HepG2 (cell line): ENCODE data around the gene HEY2. TPM values are rescaled to one million over a fixed set of nuclear protein-coding genes. Genes with fewer than 3 reads are reported as not detected.
A peak's percentile ranks its signal among the peaks of the same experiment; 100 is the strongest.

Source experiments
- ATAC-seq: fragments of 200-7000 bp; cut with Tn5 transposase; 3 replicates; pipeline ENCODE4 v1.9.1; 2020; ENCODE audit warnings: mild to moderate bottlenecking, moderate library complexity
- Bru-seq: library from RNA; stranded (reverse); fragments of 400-500 nt; gene quantifications from one replicate; lab custom pipeline; 2021; lab: Mats Ljungman, UMichigan
- BruChase-seq, 2 experiments: library from RNA; stranded (reverse); fragments of 400-500 nt; gene quantifications; one replicate each; lab custom pipeline; 2021; lab: Mats Ljungman, UMichigan
- BruUV-seq: library from RNA; stranded (reverse); fragments of 400-500 nt; replicated peaks from 2 replicates; lab custom pipeline; 2021; lab: Mats Ljungman, UMichigan
- CTCF ChIA-PET: fragments of 300-600 bp; formaldehyde crosslinking; extraction: SDS; loops from one replicate; lab custom pipeline; 2021; ENCODE audit warnings: low total read pairs, inconsistent platforms, low intra/inter-chr PET ratio; lab: Yijun Ruan, JAX
- POLR2A ChIA-PET: fragments of 350-600 bp; sonication (Branson Sonifier 250); formaldehyde crosslinking; loops from one replicate; lab custom pipeline; 2020; ENCODE audit warnings: antibody characterized with exemption, inconsistent platforms; lab: Yijun Ruan, JAX
- DNase-seq: peaks from one replicate; pipeline ENCODE4 v3.0.0-alpha.2; 2015; ENCODE audit warnings: low spot score
- FAIRE-seq: peaks from 3 replicates; lab custom pipeline; 2011; peaks lifted over from hg19 to GRCh38; lab: Jason Lieb, UNC
- H2AFZ ChIP-seq: one replicate; pipeline ENCODE4 v1.6.1; 2011; ENCODE audit warnings: low read length, inconsistent platforms
- H3K27ac ChIP-seq: fragments of 300-600 bp; 3 replicates; pipeline ENCODE4 v1.8.0; 2011; ENCODE audit warnings: mixed run types, mild to moderate bottlenecking, mixed read lengths, low read length, inconsistent platforms; ENCODE audit not compliant: insufficient read depth; ENCODE audit errors: extremely low read length
- H3K27me3 ChIP-seq, 2 experiments: fragments of 200-600 bp in 1 of 2; 2 replicates in 1 of 2; 3 replicates in 1 of 2; pipeline versions ENCODE4 v1.6.0 to v1.8.0; 2011; ENCODE audit warnings: low read length in 2 of 2, mild to moderate bottlenecking in 2 of 2, moderate library complexity in 2 of 2, inconsistent platforms in 1 of 2; ENCODE audit not compliant: insufficient read depth in 2 of 2, control insufficient read depth in 1 of 2
- H3K36me3 ChIP-seq, 2 experiments: fragments of 200-600 bp in 1 of 2; replicated peaks in 1 of 2; 2 replicates in 1 of 2; 3 replicates in 1 of 2; pipeline versions ENCODE4 v1.5.1 to v1.8.0; 2011; ENCODE audit warnings: low read length in 2 of 2, inconsistent platforms in 1 of 2; ENCODE audit not compliant: insufficient read depth in 2 of 2, control insufficient read depth in 1 of 2
- H3K4me1 ChIP-seq: 2 replicates; pipeline ENCODE4 v1.5.1; 2012; ENCODE audit warnings: low read length, inconsistent platforms; ENCODE audit not compliant: insufficient read depth
- H3K4me2 ChIP-seq: 2 replicates; pipeline ENCODE4 v1.6.0; 2011; ENCODE audit warnings: low read depth, low read length, inconsistent platforms
- H3K4me3 ChIP-seq, 3 experiments: fragments of 200-600 bp in 1 of 3; sonication (generic), shearing (Covaris generic) in 1 of 3; replicated peaks in 1 of 3; 2 replicates each; pipeline ENCODE4 v1.5.1; 2011 to 2016; ENCODE audit warnings: low read length in 3 of 3, inconsistent platforms in 2 of 3, low read depth in 2 of 3, mild to moderate bottlenecking in 2 of 3, control low read depth in 1 of 3, mixed read lengths in 1 of 3; ENCODE audit not compliant: insufficient read depth in 1 of 3
- H3K79me2 ChIP-seq: one replicate; pipeline ENCODE4 v1.6.1; 2011; ENCODE audit warnings: low read length, inconsistent platforms; ENCODE audit not compliant: insufficient read depth
- H3K9ac ChIP-seq: 2 replicates; pipeline ENCODE4 v1.6.0; 2011; ENCODE audit warnings: mild to moderate bottlenecking, low read depth, low read length, inconsistent platforms; ENCODE audit not compliant: insufficient read depth
- H3K9me3 ChIP-seq: 2 replicates; pipeline ENCODE4 v1.5.1; 2012; ENCODE audit warnings: mild to moderate bottlenecking, low read length
- H4K20me1 ChIP-seq: 2 replicates; pipeline ENCODE4 v1.6.0; 2011; ENCODE audit warnings: inconsistent platforms, mild to moderate bottlenecking, low read length, moderate library complexity; ENCODE audit not compliant: insufficient read depth
- ETV5 ChIP-seq: IDR thresholded peaks from 2 replicates; pipeline ENCODE4 v1.6.1; 2018; ENCODE audit warnings: missing biosample characterization, missing genetic modification reagents, inconsistent platforms, borderline replicate concordance
- HOXA5 ChIP-seq: sonication (generic); formaldehyde crosslinking; IDR thresholded peaks from 2 replicates; pipeline ENCODE4 v1.4.0; 2020; ENCODE audit warnings: missing genetic modification reagents
- KMT2B ChIP-seq: IDR thresholded peaks from 2 replicates; pipeline ENCODE4 v1.6.1; 2016; ENCODE audit warnings: missing genetic modification reagents, missing compliant biosample characterization
- NCOR1 ChIP-seq: fragments of 200-600 bp; sonication (generic); IDR thresholded peaks from 2 replicates; pipeline ENCODE4 v1.7.0; 2017; ENCODE audit warnings: antibody characterized with exemption, low read length, borderline replicate concordance
- PHF8 ChIP-seq: sonication (generic); formaldehyde crosslinking; IDR thresholded peaks from 2 replicates; pipeline ENCODE4 v1.5.0; 2020; ENCODE audit warnings: missing genetic modification reagents
- SALL1 ChIP-seq: sonication (generic); formaldehyde crosslinking; IDR thresholded peaks from 2 replicates; pipeline ENCODE4 v1.8.0; 2022; ENCODE audit warnings: mild to moderate bottlenecking, missing genetic modification reagents
- SP1 ChIP-seq, 2 experiments: fragments of 450-650 bp in 1 of 2; sonication (generic) in 1 of 2; formaldehyde crosslinking in 1 of 2; IDR thresholded peaks; 2 replicates each; pipeline versions ENCODE4 v1.4.0 to v1.6.1; 2016 to 2020; ENCODE audit warnings: missing genetic modification reagents in 1 of 2
- SRSF1 ChIP-seq: fragments of 200-400 bp; formaldehyde crosslinking; optimal IDR thresholded peaks from 2 replicates; pipeline ENCODE3; 2017; ENCODE audit warnings: mild to moderate bottlenecking, low read depth, low read length, moderate library complexity
- ZBTB7B ChIP-seq: sonication (generic); formaldehyde crosslinking; IDR thresholded peaks from 2 replicates; pipeline ENCODE4 v1.4.0; 2020; ENCODE audit warnings: missing genetic modification reagents
- ZNF468 ChIP-seq: sonication (generic); formaldehyde crosslinking; IDR thresholded peaks from 2 replicates; pipeline ENCODE4 v1.8.0; 2022; ENCODE audit warnings: mild to moderate bottlenecking, moderate library complexity, missing genetic modification reagents
- ZNF782 ChIP-seq: sonication (generic); formaldehyde crosslinking; IDR thresholded peaks from 2 replicates; pipeline ENCODE4 v1.4.0; 2020; ENCODE audit warnings: missing genetic modification reagents, mild to moderate bottlenecking, borderline replicate concordance
- WGBS: methylation state at CpG from one replicate; pipeline ENCODE4 v1.1.6; 2017; ENCODE audit warnings: low lambda C conversion rate; 5-methylcytosine and 5-hydroxymethylcytosine counted together
- in situ Hi-C: cut with HindIII; loops from 2 replicates; pipeline ENCODE4 v1.10.0; 2017; ENCODE audit warnings: low pct_unique_long_range_greater_than_20kb; ENCODE audit not compliant: extremely low pct_ligation_motif_present
- intact Hi-C: fragments of 100-400 bp; cut with micrococcal nuclease; formaldehyde crosslinking; loops from one replicate; pipeline ENCODE4 v1.10.0; 2022; ENCODE audit not compliant: unreplicated experiment
- long read RNA-seq, 2 experiments: library from RNA in 1 of 2; library from polyadenylated mRNA in 1 of 2; stranded (forward) in 1 of 2; unstranded in 1 of 2; transcript quantifications; one replicate each; pipeline ENCODE4 v2.0.0, GENCODE V29; 2019 to 2022
- polyA minus RNA-seq, 3 experiments: library from RNA; depleted of rRNA, polyadenylated mRNA; stranded (reverse); fragments of >200 nt; gene quantifications; 2 replicates each; pipeline ENCODE4 v1.2.3, GENCODE V29; 2011; ENCODE audit warnings: low replicate concordance in 1 of 3
- polyA plus RNA-seq, 8 experiments: library from polyadenylated mRNA; depleted of rRNA in 3 of 8; stranded (reverse) in 7 of 8; unstranded in 1 of 8; fragments of >200 nt; fragmentation: Illumina TruSeq in 4 of 8; extraction: Trizol in 4 of 8; gene quantifications; 2 replicates each; pipeline versions ENCODE4 v1.2.1 to v1.2.3, GENCODE V29; 2011 to 2016; ENCODE audit warnings: low read depth in 4 of 8, missing spikeins in 1 of 8, mixed read lengths in 1 of 8; ENCODE audit not compliant: insufficient read depth in 1 of 8
- total RNA-seq, 5 experiments: library from RNA; depleted of rRNA; stranded (reverse); fragments of >200 nt; fragmentation: Illumina TruSeq; extraction: Trizol; gene quantifications; 2 replicates each; pipeline ENCODE4 v1.2.3, GENCODE V29; 2016; ENCODE audit warnings: low read depth in 1 of 5
- TF ChIP-seq, protein P1 (sequence below): sonication (generic); formaldehyde crosslinking; IDR thresholded peaks from 2 replicates; pipeline ENCODE4 v1.8.0; 2022; ENCODE audit warnings: mild to moderate bottlenecking, missing genetic modification reagents; ENCODE audit not compliant: insufficient replicate concordance
- TF ChIP-seq, protein P2 (sequence below): sonication (generic); formaldehyde crosslinking; IDR thresholded peaks from 2 replicates; pipeline ENCODE4 v1.8.1; 2023; ENCODE audit warnings: mild to moderate bottlenecking, inconsistent platforms, moderate library complexity, missing genetic modification reagents, borderline replicate concordance

Gene HEY2
- total RNA-seq (2016; rRNA removed; fragmentation: Illumina TruSeq; extraction: Trizol), result 0.04 TPM in 1 of 2 replicates, not detected in the other
- total RNA-seq (2016; cell fraction: cytosol; rRNA removed; fragmentation: Illumina TruSeq; extraction: Trizol; ENCODE audit: low read depth), result not detected in 2 replicates
- total RNA-seq (2016; cell fraction: insoluble cytoplasmic fraction; rRNA removed; fragmentation: Illumina TruSeq; extraction: Trizol), result 0.04 and 0.07 TPM in 2 replicates
- total RNA-seq (2016; cell fraction: membrane; rRNA removed; fragmentation: Illumina TruSeq; extraction: Trizol), result 0.07 and 0.09 TPM in 2 replicates
- total RNA-seq (2016; cell fraction: nucleus; rRNA removed; fragmentation: Illumina TruSeq; extraction: Trizol), result not detected in 2 replicates
- 0.04 and 0.05 TPM in 2 replicates for polyA plus RNA-seq (2011; rRNA removed)
- polyA plus RNA-seq (2011; cell fraction: cytosol; rRNA removed), result 0.01 and 0.03 TPM in 2 replicates
- 0.07 TPM in 1 of 2 replicates, not detected in the other for polyA plus RNA-seq (2011; cell fraction: nucleus; rRNA removed)
- polyA plus RNA-seq (2012), result not detected in 2 replicates
- polyA plus RNA-seq (2016; cell fraction: cytosol; fragmentation: Illumina TruSeq; extraction: Trizol; ENCODE audit: low read depth), result 0.05 and 0.09 TPM in 2 replicates
- 0.12 TPM in 1 of 2 replicates, not detected in the other for polyA plus RNA-seq (2016; cell fraction: insoluble cytoplasmic fraction; fragmentation: Illumina TruSeq; extraction: Trizol; ENCODE audit: low read depth)
- 0.06 TPM in 1 of 2 replicates, not detected in the other for polyA plus RNA-seq (2016; cell fraction: membrane; fragmentation: Illumina TruSeq; extraction: Trizol; ENCODE audit: low read depth)
- polyA plus RNA-seq (2016; cell fraction: nucleus; fragmentation: Illumina TruSeq; extraction: Trizol; ENCODE audit: insufficient read depth, low read depth), result not detected in 2 replicates
- 0.37 TPM in 1 of 2 replicates, not detected in the other for polyA minus RNA-seq (2011; rRNA and poly(A)+ RNA removed; ENCODE audit: low replicate concordance)
- not detected in 2 replicates for polyA minus RNA-seq (2011; cell fraction: cytosol; rRNA and poly(A)+ RNA removed)
- polyA minus RNA-seq (2011; cell fraction: nucleus; rRNA and poly(A)+ RNA removed), result not detected in 2 replicates
- percentile 28 among the genes with signal in this experiment for Bru-seq, nascent RNA
- percentile 22 among the genes with signal in this experiment for BruChase-seq, experiment 1, labeled RNA remaining after a 6-hour chase
- BruChase-seq, experiment 2, labeled RNA remaining after a 2-hour chase, result percentile 25 among the genes with signal in this experiment
- long read RNA-seq, experiment 1, result 0 reads
- long read RNA-seq, experiment 2, result 0 reads

DNA sequence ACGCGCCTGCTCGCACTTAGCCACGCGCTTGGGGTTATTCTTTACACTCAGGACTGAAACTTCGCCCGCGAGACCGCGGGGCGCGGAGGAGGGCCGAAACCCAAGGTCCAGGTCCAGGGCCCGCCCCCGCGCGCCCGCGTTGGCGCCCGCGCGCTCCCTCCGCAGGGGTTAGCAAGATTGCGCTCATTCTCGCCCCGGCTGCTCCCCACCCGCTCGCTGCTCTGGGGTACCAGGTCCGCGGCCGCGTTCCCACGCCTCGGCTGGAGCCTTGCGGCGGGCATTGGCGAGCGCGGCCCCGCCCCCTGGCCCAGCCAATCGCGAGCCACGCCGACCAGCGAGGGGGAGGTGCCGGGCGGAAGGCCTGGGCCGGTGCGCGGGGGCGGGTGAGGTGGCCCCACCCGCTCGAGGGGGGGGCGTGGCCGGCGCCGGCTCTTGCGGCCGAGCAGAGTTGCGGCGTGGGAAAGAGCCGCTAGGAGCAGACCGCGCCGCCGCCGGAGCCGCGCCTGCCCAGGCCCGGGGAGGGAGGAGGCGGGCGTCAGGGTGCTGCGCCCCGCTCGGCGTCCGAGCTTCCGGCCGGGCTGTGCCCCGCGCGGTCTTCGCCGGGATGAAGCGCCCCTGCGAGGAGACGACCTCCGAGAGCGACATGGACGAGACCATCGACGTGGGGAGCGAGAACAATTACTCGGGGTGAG, at the start of gene HEY2:
Gene HEY2 (plus strand): TSS at position 460 of the 692 bp plus-strand sequence. CDS start 145 bp downstream, at position 605.
- DNase-seq (peak; percentile 84), ATAC-seq (peak; percentile 89), FAIRE-seq (no peak)
- WGBS, result 3% methylated on average over 4 of the region's 95 CpGs
- H2AFZ ChIP-seq, result peak within 1 kb of the TSS; percentile 60
- no peak within 1 kb of the TSS for H3K27ac ChIP-seq
- peak within 1 kb of the TSS; percentile 61 to 86 (median 65) for H3K4me3 ChIP-seq
- peaks cover 46% of the 10 kb centered on the region for H3K4me1 ChIP-seq
- no TSS peak for BruUV-seq
- CTCF ChIA-PET, result no interaction called here
- no peaks in the 10 kb centered on the region for H4K20me1 ChIP-seq
- no peaks in the 10 kb centered on the region for H3K79me2 ChIP-seq
- H3K9ac ChIP-seq, result peak within 1 kb of the TSS; percentile 45
- in situ Hi-C loops (loop anchor here (10.0 kb wide), 1 partner anchor 235 kb away; no protein-coding TSS in a partner anchor), intact Hi-C loops (loop anchor here (1.0 kb wide), 1 partner anchor 31 kb away; no protein-coding TSS in a partner anchor)
- H3K9me3 ChIP-seq, result no peaks in the 10 kb centered on the region
- peaks cover 3 to 60% of the 10 kb centered on the region in 2 experiments; a peak in 4 of 5 replicates for H3K27me3 ChIP-seq
- POLR2A ChIA-PET, result interaction anchor here (1.5 to 1.9 kb wide), 2 partner anchors 32 to 42 kb away, joined by 3 to 5 read pairs; partner anchors contain the start of gene NCOA7
- H3K36me3 ChIP-seq, result no peaks in the 10 kb centered on the region
- peak within 1 kb of the TSS; percentile 95 for H3K4me2 ChIP-seq
- TF ChIP-seq ZNF782 (peak; percentile 53; the same call in 1 of the 2 replicates), HOXA5 (0 out of 2 replicates have a peak, but pooled peaks have one; percentile 18), SALL1 (CRISPR knock-in tag) (peak; percentile 90), PHF8 (no peak; the same call in 1 of the 2 replicates), KMT2B (peak; percentile 45; the same call in 1 of the 2 replicates), ZNF468 (CRISPR knock-in tag) (peak; percentile 51; the same call in 1 of the 2 replicates), SRSF1 (peak; percentile 60), NCOR1 (peak; percentile 29; the same call in 1 of the 2 replicates), ZBTB7B (CRISPR knock-in tag) (peak; percentile 11; the same call in 1 of the 2 replicates), ETV5 (peak; percentile 29; the same call in 1 of the 2 replicates), SP1 (IDR thresholded peaks at IDR 0.05) (no peak), SP1 (CRISPR knock-in tag; IDR thresholded peaks at IDR 0.05) (peak; percentile 86)
- TF ChIP-seq, protein P1, sequence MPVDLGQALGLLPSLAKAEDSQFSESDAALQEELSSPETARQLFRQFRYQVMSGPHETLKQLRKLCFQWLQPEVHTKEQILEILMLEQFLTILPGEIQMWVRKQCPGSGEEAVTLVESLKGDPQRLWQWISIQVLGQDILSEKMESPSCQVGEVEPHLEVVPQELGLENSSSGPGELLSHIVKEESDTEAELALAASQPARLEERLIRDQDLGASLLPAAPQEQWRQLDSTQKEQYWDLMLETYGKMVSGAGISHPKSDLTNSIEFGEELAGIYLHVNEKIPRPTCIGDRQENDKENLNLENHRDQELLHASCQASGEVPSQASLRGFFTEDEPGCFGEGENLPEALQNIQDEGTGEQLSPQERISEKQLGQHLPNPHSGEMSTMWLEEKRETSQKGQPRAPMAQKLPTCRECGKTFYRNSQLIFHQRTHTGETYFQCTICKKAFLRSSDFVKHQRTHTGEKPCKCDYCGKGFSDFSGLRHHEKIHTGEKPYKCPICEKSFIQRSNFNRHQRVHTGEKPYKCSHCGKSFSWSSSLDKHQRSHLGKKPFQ (CRISPR knock-in tag), result no peak
- TF ChIP-seq, protein P2, sequence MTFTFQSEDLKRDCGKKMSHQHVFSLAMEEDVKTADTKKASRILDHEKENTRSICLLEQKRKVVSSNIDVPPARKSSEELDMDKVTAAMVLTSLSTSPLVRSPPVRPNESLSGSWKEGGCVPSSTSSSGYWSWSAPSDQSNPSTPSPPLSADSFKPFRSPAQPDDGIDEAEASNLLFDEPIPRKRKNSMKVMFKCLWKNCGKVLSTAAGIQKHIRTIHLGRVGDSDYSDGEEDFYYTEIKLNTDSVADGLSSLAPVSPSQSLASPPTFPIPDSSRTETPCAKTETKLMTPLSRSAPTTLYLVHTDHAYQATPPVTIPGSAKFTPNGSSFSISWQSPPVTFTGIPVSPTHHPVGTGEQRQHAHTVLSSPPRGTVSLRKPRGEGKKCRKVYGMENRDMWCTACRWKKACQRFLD (CRISPR knock-in tag), result no peak
